GM12864 (cell line): ENCODE data around the gene KRT75.

Source experiments
- DNase-seq: peaks from one replicate; pipeline ENCODE4 v3.0.0-alpha.2; 2011; ENCODE audit warnings: low read depth
- H3K4me3 ChIP-seq: 2 replicates; pipeline ENCODE4 v1.5.1; 2011; ENCODE audit warnings: mild to moderate bottlenecking, low read depth, low read length, control low read depth
- TF ChIP-seq, protein P1 (sequence below): IDR thresholded peaks from 2 replicates; pipeline ENCODE4 v1.5.1; 2011; ENCODE audit warnings: low read depth, mild to moderate bottlenecking, moderate library complexity, low read length, control low read depth, inconsistent platforms; ENCODE audit errors: missing control alignments

Gene KRT75

DNA sequence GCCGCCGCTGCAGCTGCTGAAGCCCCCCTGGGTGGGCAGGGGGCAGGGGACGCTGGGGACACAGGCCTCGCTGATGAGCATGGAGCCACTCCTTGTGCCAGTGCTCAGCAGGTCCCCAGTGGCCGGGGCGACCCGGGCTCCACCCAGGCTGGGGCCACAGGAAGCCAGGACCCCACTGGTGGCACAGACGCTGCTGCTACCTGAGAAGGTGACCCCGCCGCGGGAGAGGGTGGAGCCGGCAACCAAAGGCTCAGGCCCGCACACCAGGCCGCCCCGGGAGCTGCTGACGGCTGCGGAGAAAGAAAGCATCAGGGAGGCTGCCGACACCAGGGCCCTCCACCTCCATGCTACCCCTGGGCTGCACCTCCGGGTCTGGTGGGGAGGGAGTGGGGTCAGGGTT lies 56.1 kb downstream of the KRT75 start:
- TF ChIP-seq, protein P1, sequence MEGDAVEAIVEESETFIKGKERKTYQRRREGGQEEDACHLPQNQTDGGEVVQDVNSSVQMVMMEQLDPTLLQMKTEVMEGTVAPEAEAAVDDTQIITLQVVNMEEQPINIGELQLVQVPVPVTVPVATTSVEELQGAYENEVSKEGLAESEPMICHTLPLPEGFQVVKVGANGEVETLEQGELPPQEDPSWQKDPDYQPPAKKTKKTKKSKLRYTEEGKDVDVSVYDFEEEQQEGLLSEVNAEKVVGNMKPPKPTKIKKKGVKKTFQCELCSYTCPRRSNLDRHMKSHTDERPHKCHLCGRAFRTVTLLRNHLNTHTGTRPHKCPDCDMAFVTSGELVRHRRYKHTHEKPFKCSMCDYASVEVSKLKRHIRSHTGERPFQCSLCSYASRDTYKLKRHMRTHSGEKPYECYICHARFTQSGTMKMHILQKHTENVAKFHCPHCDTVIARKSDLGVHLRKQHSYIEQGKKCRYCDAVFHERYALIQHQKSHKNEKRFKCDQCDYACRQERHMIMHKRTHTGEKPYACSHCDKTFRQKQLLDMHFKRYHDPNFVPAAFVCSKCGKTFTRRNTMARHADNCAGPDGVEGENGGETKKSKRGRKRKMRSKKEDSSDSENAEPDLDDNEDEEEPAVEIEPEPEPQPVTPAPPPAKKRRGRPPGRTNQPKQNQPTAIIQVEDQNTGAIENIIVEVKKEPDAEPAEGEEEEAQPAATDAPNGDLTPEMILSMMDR: no peak

DNA sequence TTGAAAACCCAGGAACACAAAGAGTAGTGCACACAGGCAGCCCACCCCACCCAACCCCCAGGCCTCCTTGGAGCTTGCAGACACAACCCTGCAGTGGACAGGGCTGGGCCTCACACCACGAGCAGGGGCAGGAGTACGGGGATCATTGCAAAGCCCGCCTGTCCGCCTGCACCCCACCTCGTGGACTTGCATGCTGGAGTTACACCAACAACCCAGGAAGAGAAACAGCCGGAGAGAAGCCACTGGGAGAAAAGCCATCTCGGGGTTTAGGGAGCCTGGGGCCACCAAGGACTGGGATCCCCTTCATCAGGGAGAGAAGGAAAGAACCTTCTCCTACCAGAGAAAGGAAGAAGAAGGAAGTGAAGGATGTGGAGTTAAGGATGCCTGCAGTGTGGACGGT lies 56.9 kb downstream of the KRT75 start:
- H3K4me3 ChIP-seq: no peak overlapping the region
- no peak for DNase-seq
- TF ChIP-seq, protein P1: no peak

More for the DNA sequence above, 56.1 kb downstream of the KRT75 start:
- no peak for DNase-seq
- no peak overlapping the region for H3K4me3 ChIP-seq
